Loucy (cell line): ENCODE data around the gene THAP7.

Source experiments
- H2AFZ ChIP-seq: fragments of 200-600 bp; sonication (generic); 2 replicates; pipeline ENCODE4 v1.6.0; 2016; ENCODE audit warnings: antibody characterized with exemption, mild to moderate bottlenecking, low read length, moderate library complexity
- H3F3A ChIP-seq: fragments of 200-600 bp; 2 replicates; pipeline ENCODE4 v1.6.0; 2016; ENCODE audit warnings: antibody characterized with exemption, low read depth, mild to moderate bottlenecking
- H3K27me3 ChIP-seq: fragments of 200-600 bp; sonication (generic); 2 replicates; pipeline ENCODE4 v1.6.1; 2014; ENCODE audit warnings: low read length, mild to moderate bottlenecking; ENCODE audit not compliant: insufficient read depth, poor library complexity, severe bottlenecking
- H3K36me3 ChIP-seq: fragments of 200-600 bp; sonication (generic); 2 replicates; pipeline ENCODE4 v1.6.1; 2016; ENCODE audit warnings: low read length; ENCODE audit not compliant: insufficient read depth
- H3K4me1 ChIP-seq: fragments of 200-600 bp; sonication (generic); 2 replicates; pipeline ENCODE4 v1.5.1; 2014; ENCODE audit warnings: low read length, mild to moderate bottlenecking; ENCODE audit not compliant: insufficient read depth, poor library complexity, severe bottlenecking
- H3K4me2 ChIP-seq: fragments of 200-600 bp; sonication (generic); 2 replicates; pipeline ENCODE4 v1.6.0; 2014; ENCODE audit warnings: antibody characterized with exemption, low read length, low read depth, mild to moderate bottlenecking; ENCODE audit not compliant: poor library complexity, severe bottlenecking
- H3K4me3 ChIP-seq: fragments of 200-600 bp; sonication (generic); 2 replicates; pipeline ENCODE4 v1.5.1; 2014; ENCODE audit warnings: low read length, mild to moderate bottlenecking, mixed read lengths; ENCODE audit not compliant: poor library complexity, severe bottlenecking
- H3K79me2 ChIP-seq: fragments of 200-600 bp; sonication (generic); 2 replicates; pipeline ENCODE4 v1.6.1; 2014; ENCODE audit warnings: low read length; ENCODE audit not compliant: insufficient read depth
- H3K9ac ChIP-seq: fragments of 200-600 bp; sonication (generic); 2 replicates; pipeline ENCODE4 v1.6.0; 2014; ENCODE audit warnings: mild to moderate bottlenecking, low read depth, low read length, moderate library complexity; ENCODE audit not compliant: poor library complexity, severe bottlenecking
- H3K9me2 ChIP-seq: fragments of 200-600 bp; sonication (generic); replicated peaks from 2 replicates; pipeline ENCODE4 v1.6.1; 2016; ENCODE audit warnings: low read depth, low read length, mixed read lengths
- H3K9me3 ChIP-seq: fragments of 200-600 bp; sonication (generic); 2 replicates; pipeline ENCODE4 v1.6.1; 2014; ENCODE audit warnings: mild to moderate bottlenecking, antibody characterized with exemption, low read length, low read depth; ENCODE audit not compliant: insufficient read depth
- H4K20me1 ChIP-seq: fragments of 200-600 bp; sonication (generic); 2 replicates; pipeline ENCODE4 v1.6.0; 2014; ENCODE audit warnings: antibody characterized with exemption, low read length, mild to moderate bottlenecking; ENCODE audit not compliant: insufficient read depth, poor library complexity, severe bottlenecking
- EZH2phosphoT487 ChIP-seq: fragments of 200-600 bp; IDR thresholded peaks from 2 replicates; pipeline ENCODE4 v1.6.1; 2018; ENCODE audit warnings: antibody characterized with exemption, mild to moderate bottlenecking, moderate library complexity, borderline replicate concordance
- TF ChIP-seq, protein P1 (sequence below): fragments of 200-600 bp; sonication (generic); conservative IDR thresholded peaks from 2 replicates; pipeline ENCODE4 v1.5.1; 2014; ENCODE audit warnings: mild to moderate bottlenecking, antibody characterized with exemption, low read length

The THAP7 gene

DNA sequence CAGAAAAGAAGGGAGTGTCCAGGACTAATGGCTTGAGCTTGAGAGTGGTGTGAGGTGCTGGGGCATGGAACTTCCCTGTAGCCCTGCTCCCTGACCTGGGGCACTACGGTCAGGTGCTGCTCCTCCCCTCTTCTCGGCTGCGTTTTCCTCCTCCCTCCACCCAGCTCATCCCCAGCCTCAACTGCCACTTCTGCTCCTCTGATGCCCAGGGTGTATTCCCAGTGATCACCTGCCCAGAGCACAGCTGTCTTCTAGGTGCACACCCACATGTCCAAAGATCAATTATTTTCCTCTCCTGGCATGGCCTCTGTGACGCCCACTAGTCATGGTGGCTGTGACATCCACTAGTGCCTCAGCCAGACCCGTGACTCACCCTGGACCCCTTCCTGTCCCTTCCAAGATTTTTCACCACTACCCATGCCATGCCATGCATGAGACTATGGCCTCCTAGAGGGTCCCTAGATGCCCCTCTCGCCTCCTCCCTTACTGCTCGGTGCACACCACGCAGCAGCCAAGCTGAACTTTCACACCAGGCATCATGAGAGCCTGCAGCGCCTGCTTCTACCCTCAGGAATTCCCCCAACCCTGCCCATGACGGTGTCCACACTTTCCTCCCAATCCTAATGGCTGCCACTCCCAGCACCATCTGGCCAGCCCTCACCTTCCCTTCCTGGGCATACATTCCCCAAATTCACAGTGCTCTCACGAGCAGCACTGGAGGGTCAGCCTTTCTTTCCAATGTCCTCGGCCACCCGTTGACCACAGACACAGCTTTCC, 14.9 kb upstream of the THAP7 start:
- no peaks in the 10 kb centered on the region for H3F3A ChIP-seq
- H3K4me1 ChIP-seq = no peaks in the 10 kb centered on the region
- H4K20me1 ChIP-seq = no peaks in the 10 kb centered on the region

DNA sequence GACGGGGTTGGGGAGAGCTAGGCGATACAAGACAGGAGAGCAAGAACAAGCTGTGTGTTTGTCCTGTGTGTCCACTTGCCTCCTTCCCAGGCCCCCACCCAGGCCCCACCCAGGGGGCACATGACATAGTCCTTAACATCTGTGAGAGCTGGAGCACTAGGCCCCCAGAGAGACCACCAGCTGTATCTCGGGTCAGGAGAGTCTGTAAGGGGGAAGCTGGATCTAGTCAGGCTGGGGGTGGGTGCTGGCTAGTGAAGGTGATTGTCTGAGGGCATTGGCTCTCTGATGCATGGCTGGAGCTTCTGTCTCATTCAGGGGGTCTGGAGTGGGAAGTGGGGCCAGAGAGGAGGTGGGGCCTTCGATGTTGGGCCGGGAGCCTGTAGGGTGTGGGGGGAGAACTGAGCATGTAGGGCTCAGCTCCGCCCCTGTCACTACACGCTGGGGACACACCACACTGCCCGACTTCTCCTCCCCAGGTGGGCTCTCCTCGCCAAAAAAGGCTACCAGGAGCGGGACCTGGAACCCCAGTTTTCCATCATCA, 13.6 kb upstream of the THAP7 start:
- H3K4me2 ChIP-seq = no peak overlapping the region
- no peak overlapping the region for H3K4me3 ChIP-seq
- H3K9ac ChIP-seq = no peak overlapping the region

More for the DNA sequence above, 14.9 kb upstream of the THAP7 start:
- Histone ChIP-seq H2AFZ (no peak overlapping the region), H3K9me3 (no peaks in the 10 kb centered on the region), H3K36me3 (no peaks in the 10 kb centered on the region), H3K4me3 (no peak overlapping the region), H3K9ac (no peak overlapping the region), H3K4me2 (no peak overlapping the region), H3K79me2 (no peaks in the 10 kb centered on the region), H3K27me3 (no peaks in the 10 kb centered on the region), H3K9me2 (no peaks in the 10 kb centered on the region)
- no peak for TF ChIP-seq EZH2phosphoT487
- TF ChIP-seq, protein P1, sequence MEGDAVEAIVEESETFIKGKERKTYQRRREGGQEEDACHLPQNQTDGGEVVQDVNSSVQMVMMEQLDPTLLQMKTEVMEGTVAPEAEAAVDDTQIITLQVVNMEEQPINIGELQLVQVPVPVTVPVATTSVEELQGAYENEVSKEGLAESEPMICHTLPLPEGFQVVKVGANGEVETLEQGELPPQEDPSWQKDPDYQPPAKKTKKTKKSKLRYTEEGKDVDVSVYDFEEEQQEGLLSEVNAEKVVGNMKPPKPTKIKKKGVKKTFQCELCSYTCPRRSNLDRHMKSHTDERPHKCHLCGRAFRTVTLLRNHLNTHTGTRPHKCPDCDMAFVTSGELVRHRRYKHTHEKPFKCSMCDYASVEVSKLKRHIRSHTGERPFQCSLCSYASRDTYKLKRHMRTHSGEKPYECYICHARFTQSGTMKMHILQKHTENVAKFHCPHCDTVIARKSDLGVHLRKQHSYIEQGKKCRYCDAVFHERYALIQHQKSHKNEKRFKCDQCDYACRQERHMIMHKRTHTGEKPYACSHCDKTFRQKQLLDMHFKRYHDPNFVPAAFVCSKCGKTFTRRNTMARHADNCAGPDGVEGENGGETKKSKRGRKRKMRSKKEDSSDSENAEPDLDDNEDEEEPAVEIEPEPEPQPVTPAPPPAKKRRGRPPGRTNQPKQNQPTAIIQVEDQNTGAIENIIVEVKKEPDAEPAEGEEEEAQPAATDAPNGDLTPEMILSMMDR = no peak

DNA sequence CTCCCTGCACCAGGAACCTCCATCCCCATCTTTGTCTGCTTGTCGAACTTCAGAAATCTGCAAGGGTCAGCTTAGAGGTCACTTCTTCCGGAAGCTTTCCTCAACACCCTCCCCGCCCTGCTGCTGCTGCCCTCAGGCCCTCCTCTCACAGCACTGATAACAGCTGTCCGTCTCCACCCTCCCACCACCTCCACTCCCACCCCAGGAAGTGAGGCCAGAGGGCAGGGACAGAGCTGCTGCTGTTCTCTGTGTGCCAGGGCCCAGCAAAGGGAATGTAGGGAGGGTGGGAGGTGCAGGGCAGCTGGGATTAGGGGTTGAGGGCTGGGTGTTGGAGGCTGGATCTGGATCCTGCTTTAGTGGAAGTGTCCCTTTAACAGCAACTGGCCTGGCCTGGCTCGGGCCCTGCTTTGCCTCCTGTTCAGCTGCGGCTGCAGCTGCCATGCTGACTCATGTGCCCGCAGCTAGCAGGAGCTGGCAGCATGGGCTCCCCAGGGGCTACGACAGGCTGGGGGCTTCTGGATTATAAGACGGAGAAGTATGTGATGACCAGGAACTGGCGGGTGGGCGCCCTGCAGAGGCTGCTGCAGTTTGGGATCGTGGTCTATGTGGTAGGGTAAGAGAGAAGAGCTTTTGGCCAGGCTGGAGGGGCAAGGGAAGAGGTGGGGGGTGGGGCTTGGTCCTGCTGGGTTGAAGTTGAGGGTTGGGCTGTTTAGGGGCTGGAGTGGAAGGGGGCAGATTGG, 13.0 kb upstream of the THAP7 start, which contains the start of gene P2RX6:
Gene P2RX6, plus strand, starts transcription at position 440 of the 740 bp plus-strand sequence. Its CDS starts 10 bp downstream, at position 450.
- H3K9me2 ChIP-seq = no peaks in the 10 kb centered on the region
- H3K36me3 ChIP-seq = no peaks in the 10 kb centered on the region
- no peak for TF ChIP-seq EZH2phosphoT487
- TF ChIP-seq, protein P1 = no peak
- no peaks in the 10 kb centered on the region for H3K79me2 ChIP-seq
- no peaks in the 10 kb centered on the region for H3F3A ChIP-seq
- no peaks in the 10 kb centered on the region for H3K27me3 ChIP-seq
- no peaks in the 10 kb centered on the region for H4K20me1 ChIP-seq
- no peaks in the 10 kb centered on the region for H3K4me1 ChIP-seq
- H3K4me3 ChIP-seq = no peak within 1 kb of the TSS
- H3K9ac ChIP-seq = no peak within 1 kb of the TSS
- no peak within 1 kb of the TSS for H2AFZ ChIP-seq
- H3K9me3 ChIP-seq = no peaks in the 10 kb centered on the region
- H3K4me2 ChIP-seq = peak within 1 kb of the TSS; percentile 40

More for the DNA sequence above, 13.6 kb upstream of the THAP7 start:
- no peaks in the 10 kb centered on the region for H3K4me1 ChIP-seq
- no peaks in the 10 kb centered on the region for H3K36me3 ChIP-seq
- no peaks in the 10 kb centered on the region for H4K20me1 ChIP-seq
- H2AFZ ChIP-seq = no peak overlapping the region
- no peak for TF ChIP-seq EZH2phosphoT487
- TF ChIP-seq, protein P1 = no peak
- no peaks in the 10 kb centered on the region for H3K27me3 ChIP-seq
- no peaks in the 10 kb centered on the region for H3K9me3 ChIP-seq
- H3F3A ChIP-seq = no peaks in the 10 kb centered on the region
- no peaks in the 10 kb centered on the region for H3K79me2 ChIP-seq
- H3K9me2 ChIP-seq = no peaks in the 10 kb centered on the region
